ENCODE measurements around the gene FOXF1. TPM values are rescaled to one million over a fixed set of nuclear protein-coding genes. Genes with fewer than 3 reads are reported as not detected.

The FOXF1 gene
- total and polyA plus RNA-seq, 12 donors, result 0.07 to 0.64 (median 0.27) TPM; not detected in 3

- TF ChIP-seq CTCF (IDR thresholded peaks at IDR 0.05), result no peak
- TF ChIP-seq POLR2A (IDR thresholded peaks at IDR 0.05), result no peak
- Histone ChIP-seq H3K9me3 (replicated peaks in 1 of 3) (no peaks in the 10 kb centered on the region), H3K36me3 (replicated peaks in 1 of 2) (no peaks in the 10 kb centered on the region), H3K27me3 (peaks cover 4% of the 10 kb centered on the region), H3K27ac (no peak overlapping the region), H3K4me3 (no peak overlapping the region), H3K4me1 (replicated peaks in 1 of 2) (no peaks in the 10 kb centered on the region)
- 78 to 89% (median 85%) methylated on average over 2 of the region's 2 CpGs for WGBS, 4 donors
- intact Hi-C loops (cut with DNase I), result no loop called here
- DNase-seq, result no peak
These were observed 44.9 kb upstream of the FOXF1 start for GRCh38 chr16:86465434-86465833.

GRCh38 chr16:86466696-86467406, 43.5 kb upstream of the FOXF1 start:
- intact Hi-C loops (cut with DNase I), result no loop called here
- no peaks in the 10 kb centered on the region for H3K9me3 ChIP-seq (replicated peaks in 1 of 3)
- no peaks in the 10 kb centered on the region for H3K36me3 ChIP-seq (replicated peaks in 1 of 2)
- no peak for DNase-seq
- no peaks in the 10 kb centered on the region for H3K4me1 ChIP-seq (replicated peaks in 1 of 2)
- H3K27me3 ChIP-seq, result peaks cover 4% of the 10 kb centered on the region
- no peak for TF ChIP-seq CTCF (IDR thresholded peaks at IDR 0.05)
- no peak for TF ChIP-seq POLR2A (IDR thresholded peaks at IDR 0.05)
- H3K27ac ChIP-seq, result no peak overlapping the region
- H3K4me3 ChIP-seq, result no peak overlapping the region
- 69 to 80% (median 73%) methylated on average over 27 to 29 of the region's 29 CpGs for WGBS, 4 donors

GRCh38 chr16:86467490-86467889, 42.8 kb upstream of the FOXF1 start:
- Histone ChIP-seq H3K27ac (no peak overlapping the region), H3K36me3 (replicated peaks in 1 of 2) (no peaks in the 10 kb centered on the region), H3K27me3 (peaks cover 4% of the 10 kb centered on the region), H3K9me3 (replicated peaks in 1 of 3) (no peaks in the 10 kb centered on the region), H3K4me1 (replicated peaks in 1 of 2) (no peaks in the 10 kb centered on the region), H3K4me3 (no peak overlapping the region)
- intact Hi-C loops (cut with DNase I), result no loop called here
- 79 to 92% (median 82%) methylated on average over 5 to 8 of the region's 8 CpGs for WGBS, 4 donors
- DNase-seq, result no peak
- no peak for TF ChIP-seq CTCF (IDR thresholded peaks at IDR 0.05)
- TF ChIP-seq POLR2A (IDR thresholded peaks at IDR 0.05), result no peak

DNA sequence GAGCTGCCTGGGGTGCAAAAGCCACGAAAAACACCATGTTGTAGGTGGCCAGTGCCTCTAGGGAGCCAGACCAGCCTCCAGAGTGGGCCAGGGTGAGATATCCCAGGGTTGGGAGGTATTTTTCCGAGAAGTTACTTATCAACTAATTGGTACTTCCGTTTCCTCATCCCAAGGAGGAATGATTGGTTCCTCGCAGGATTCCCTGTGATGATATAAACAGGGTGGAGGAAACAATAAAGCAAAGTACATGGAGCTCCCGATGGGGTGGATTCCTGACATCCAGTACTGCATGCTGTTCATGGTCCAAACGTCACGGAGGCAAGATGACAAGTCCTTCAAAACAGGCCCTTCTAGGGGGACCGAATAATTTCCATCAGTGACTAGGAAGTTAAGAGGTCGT, 39.4 kb upstream of the FOXF1 start:
- Histone ChIP-seq H3K4me3 (no peak overlapping the region), H3K27me3 (peaks cover 6% of the 10 kb centered on the region), H3K36me3 (replicated peaks in 1 of 2) (no peaks in the 10 kb centered on the region), H3K27ac (no peak overlapping the region), H3K4me1 (replicated peaks in 1 of 2) (no peaks in the 10 kb centered on the region), H3K9me3 (replicated peaks in 1 of 3) (no peaks in the 10 kb centered on the region)
- TF ChIP-seq POLR2A (IDR thresholded peaks at IDR 0.05) (no peak), CTCF (IDR thresholded peaks at IDR 0.05) (no peak)
- no peak for DNase-seq
- 70 to 78% (median 73%) methylated on average over 9 of the region's 9 CpGs for WGBS, 4 donors
- intact Hi-C loops (cut with DNase I), result no loop called here
